TTC549 (cell line): ENCODE measurements around the gene LIMS1.
"Not testable (repeated sequence)": the region's sequence is repeated elsewhere in the genome, so short reads cannot be mapped to it uniquely, and the experiment has no call there.

Source experiments
- FAIRE-seq: peaks from 2 replicates; lab custom pipeline; 2012; peaks lifted over from hg19 to GRCh38; lab: Jason Lieb, UNC

The LIMS1 gene, protein sequence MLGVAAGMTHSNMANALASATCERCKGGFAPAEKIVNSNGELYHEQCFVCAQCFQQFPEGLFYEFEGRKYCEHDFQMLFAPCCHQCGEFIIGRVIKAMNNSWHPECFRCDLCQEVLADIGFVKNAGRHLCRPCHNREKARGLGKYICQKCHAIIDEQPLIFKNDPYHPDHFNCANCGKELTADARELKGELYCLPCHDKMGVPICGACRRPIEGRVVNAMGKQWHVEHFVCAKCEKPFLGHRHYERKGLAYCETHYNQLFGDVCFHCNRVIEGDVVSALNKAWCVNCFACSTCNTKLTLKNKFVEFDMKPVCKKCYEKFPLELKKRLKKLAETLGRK

DNA sequence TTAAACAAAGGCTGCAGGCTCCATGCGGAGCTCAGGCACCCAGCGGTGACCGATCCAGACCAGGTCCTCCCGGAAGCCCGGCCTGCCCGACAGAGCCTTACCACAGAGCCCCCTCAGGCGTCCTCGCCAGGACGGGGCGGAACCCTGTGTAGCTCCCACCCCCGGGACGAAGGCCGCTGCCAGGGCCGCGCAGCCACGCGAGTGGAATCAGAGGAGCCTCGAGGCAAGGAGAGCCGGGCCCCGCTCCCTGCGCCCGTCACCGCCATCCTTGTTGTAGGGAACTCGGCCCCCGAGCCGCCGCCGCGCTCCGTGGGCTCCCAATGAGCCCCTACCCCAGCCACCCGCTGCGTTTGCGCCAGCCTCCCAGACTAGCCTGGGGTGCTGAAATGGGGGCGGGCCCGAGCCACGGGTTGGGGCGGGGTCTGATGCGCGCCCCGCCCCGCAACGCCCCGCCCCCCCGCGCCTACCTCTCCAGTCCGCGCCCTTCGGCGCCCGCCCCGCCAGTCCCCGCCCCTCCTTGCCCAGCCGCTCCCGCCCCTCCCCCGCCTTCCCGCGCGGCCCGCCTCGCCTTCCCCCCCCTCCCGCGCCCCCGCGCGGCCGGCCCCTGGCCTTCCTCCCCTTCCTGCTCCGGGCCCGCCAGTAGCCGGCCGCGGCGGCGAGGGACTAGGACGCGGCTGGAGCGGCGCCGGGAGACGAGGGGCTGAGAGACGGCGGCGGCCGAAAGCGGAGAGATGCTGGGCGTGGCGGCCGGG is at the start of gene LIMS1:
Gene LIMS1 (plus strand): TSS at position 639 of the 752 bp plus-strand sequence. CDS start 93 bp downstream, at position 732.
- FAIRE-seq: no peak

DNA sequence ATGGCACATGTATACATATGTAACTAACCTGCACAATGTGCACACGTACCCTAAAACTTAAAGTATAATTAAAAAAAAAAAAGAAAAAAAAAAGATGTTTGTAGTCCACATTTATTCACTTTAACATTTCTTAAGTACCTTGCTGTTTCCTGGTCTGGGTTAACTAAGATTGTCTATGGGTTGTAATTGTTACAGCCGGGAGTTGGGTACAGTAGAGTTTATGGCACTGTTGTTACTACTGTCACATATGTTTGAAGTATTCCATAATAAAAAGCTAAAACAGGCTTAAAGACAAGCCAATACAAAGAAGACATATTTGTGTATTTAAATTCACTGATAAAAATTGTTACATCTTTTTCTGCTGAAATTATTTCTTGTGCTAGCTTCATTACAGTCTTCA is 49.0 kb upstream of the LIMS1 start:
- no peak for FAIRE-seq

DNA sequence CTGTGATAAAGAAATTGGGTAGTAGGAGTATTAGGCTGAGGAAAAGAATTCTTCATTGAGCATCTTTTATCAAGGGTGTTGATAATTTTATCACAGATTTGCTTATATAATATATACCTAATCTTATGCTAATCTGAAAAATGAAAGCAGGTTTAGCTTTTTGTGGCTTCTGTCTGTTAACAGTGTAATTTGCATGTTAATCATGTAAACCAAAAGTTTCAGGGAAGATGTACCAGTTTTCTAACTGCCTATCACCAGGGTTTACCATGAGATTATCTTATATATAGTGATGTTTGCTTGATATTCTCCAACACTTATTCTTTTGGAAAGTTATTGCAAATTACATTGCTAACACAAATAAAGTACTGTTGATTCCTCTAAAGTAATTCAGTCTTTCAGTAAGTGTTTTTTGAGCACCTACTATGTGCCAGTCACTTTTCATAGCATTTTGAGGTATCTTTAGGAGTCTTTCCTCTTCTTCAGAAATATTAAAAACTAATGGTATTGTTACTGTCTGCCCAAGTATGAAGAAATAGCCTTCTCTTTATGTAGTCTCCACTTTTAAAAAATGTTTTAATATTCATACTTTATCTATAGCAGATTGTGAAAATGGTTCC is 43.7 kb upstream of the LIMS1 start:
- no peak for FAIRE-seq

DNA sequence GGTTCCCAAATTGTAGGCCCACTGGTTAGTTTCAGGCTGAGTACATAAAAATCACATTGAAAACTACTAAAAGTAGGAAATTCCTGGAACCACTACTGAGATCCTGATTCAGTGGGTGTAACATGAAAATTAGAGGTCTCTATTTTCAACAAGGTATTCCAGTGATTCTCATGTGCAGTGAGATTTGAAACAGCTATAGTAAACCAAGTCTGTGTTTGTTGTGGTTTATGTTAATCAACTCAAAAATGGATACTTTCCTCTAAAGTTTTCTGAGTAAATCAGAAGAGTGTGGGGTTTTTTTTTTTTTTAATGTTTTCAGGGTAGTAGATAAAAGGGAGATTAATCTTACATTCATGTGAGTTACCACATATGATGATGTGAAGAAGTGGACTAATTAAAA is 42.4 kb upstream of the LIMS1 start:
- FAIRE-seq: no peak

DNA sequence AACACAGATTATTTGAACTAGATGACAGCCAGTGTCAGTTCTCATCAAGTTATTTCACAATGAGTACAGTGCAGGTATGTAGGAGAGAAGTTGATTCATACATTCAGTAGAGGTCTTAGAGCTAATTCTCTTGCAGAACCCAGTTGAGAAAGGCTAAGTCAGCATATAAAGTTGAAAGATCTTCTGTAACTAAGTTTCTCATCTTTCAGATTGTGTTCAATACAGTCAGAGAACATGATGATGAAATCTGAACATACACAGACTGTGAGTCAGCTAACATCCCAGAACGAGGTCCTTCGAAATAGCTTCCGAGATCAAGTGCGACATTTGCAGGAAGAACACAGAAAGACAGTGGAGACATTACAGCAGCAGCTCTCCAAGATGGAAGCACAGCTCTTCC is 41.9 kb upstream of the LIMS1 start:
- no peak for FAIRE-seq

DNA sequence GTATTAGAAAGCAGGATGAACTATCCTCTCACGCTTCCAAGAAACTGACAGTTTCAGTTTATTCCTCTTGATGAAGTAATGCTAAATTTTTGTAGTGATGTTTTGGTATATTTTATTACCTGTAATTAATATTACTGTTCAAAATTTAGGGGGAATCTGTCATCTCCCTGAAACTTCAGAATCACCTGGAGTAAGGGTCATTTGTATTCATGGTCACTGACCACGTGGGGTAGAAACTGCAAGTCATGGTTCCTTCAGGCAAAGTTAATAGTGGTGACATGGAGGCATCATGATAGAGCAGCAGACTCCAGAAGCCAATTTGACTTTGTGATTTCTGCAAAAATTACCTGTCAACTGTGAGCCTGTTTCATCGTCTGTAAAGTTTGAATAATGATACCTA is 38.1 kb upstream of the LIMS1 start:
- not testable (repeated sequence) for FAIRE-seq

DNA sequence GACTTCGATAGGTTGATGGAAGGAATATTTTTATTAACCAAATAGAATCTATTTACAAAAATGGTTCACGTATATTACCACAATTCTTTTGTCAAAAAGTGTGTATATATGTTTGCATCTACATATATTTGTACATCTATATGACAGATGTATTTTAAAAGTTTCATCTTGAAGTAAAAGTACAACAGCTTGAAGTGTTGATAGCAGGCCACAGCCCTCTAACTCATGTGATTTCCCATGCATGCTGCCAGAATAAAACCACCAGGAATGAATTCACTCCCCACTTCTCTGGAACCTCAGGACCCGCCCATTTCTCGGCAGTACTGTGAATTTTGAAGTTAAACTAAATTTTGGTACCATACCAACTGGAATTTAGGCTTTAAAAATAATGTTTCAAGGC is 26.6 kb upstream of the LIMS1 start:
- FAIRE-seq: not testable (repeated sequence)

DNA sequence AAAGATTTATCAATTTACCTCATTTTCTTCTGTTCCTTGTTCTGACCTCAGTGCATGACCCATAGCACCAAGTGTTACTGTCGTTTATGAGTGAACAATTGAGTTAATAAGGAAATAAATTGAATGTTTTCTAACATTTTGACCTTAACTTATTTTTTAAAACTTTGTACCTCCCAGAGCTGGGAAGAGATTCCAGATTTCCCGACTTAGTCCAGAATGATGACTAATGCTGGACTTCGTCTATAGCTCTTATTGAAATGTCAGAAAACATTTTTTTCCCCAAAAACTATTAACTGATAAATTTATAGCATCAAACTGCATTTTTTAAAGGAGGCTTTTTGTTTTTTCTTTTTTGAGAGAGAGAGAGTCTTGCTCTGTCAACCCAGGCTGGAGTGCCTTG is 21.8 kb upstream of the LIMS1 start:
- not testable (repeated sequence) for FAIRE-seq

DNA sequence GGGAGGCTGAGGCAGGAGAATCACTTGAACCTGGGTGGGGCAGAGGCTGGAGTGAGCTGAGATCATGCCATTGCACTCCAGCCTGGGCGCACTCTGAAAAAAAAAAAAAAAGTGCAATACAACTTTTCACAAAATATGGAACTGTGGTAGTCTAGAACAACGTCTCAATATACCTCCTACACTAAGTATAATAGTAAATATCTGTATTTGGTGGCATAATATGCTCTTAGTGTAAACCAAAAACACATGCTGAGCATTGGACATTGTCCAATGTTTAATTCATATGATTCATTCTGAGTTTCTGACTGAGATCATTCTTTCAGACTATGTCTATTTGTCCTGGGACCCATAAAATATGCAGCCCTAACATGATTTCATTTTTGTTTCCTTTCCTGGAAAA is 19.8 kb upstream of the LIMS1 start:
- FAIRE-seq: not testable (repeated sequence)

- FAIRE-seq: not testable (repeated sequence)
These were observed 9.6 kb upstream of the LIMS1 start for GRCh38 chr2:108524688-108525087.

- not testable (repeated sequence) for FAIRE-seq
These were observed 9.0 kb upstream of the LIMS1 start for GRCh38 chr2:108525258-108525657.

- no peak for FAIRE-seq
These were observed 2.6 kb upstream of the LIMS1 start for GRCh38 chr2:108531674-108532055.

DNA sequence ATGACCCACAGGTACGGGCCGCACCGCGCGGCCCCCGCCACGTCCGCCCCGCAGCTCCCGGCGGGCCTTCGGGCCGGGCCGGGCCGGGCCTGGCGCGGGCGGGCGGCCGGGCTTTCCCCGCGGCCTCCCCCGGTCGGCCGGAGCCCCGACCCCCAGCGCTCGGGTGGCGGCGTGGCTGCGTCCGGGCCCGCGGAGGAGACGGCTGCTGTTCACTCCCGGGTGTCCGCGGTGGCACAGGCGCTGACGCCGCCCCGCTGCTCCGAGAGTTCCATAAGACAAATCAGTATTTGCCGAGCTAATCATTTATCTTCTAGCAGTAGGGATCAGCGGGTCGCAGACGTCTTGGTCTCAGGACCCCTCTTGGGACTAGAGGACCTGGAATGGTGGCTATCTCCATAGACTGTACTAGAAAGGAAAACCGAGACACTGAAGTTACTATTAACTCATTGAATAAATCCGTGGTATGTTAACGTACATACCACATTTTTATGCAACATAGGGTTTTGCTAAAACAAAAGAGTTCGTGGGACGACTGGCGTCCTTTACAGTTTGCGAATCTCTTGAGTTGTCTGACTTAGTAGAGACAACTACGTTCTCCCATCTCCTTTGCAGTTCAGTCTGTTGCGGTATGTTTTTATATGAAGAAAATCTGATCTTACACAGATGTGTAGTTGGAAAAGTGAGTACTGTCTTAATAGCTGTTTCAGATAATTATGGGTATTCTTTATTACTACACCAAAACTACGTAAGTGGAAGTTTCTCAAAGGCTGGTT is 500 bp downstream of the LIMS1 start:
- no peak for FAIRE-seq

- no peak for FAIRE-seq
These were observed 1.0 kb downstream of the LIMS1 start for GRCh38 chr2:108535357-108535631.

DNA sequence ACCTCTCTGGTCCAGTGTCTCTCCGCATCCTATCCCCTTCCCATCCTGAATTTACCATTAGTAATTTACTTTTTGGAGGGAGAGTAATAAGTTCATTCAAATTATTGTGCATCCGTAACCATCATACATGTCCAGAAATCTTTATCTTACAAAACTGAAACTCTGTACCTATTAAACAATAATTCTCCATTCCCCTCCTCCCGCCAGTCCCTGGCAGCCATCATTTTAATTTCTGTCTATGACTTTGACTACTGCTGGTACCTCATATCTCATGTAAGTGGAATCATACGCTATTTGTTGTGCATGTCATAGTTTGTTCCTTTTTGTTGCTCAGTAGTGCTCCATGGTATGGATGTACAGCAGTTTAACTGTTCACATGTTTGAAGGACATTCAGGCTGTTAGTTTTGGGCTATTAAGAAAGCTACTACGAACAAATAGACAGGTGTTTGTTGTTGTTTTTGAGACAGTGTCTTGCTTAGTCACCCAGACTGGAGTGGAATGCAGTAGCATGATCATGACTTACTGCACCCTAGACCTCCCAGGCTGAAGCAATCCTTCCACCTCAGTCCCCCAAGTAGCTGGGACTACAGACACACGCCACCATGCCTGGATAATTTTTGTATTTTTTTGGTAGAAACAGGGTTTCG is 2.0 kb downstream of the LIMS1 start:
- FAIRE-seq: no peak

GRCh38 chr2:108536911-108537310 is 2.6 kb downstream of the LIMS1 start:
- no peak for FAIRE-seq

- FAIRE-seq: no peak
These were observed 3.8 kb downstream of the LIMS1 start for GRCh38 chr2:108538000-108538625.

DNA sequence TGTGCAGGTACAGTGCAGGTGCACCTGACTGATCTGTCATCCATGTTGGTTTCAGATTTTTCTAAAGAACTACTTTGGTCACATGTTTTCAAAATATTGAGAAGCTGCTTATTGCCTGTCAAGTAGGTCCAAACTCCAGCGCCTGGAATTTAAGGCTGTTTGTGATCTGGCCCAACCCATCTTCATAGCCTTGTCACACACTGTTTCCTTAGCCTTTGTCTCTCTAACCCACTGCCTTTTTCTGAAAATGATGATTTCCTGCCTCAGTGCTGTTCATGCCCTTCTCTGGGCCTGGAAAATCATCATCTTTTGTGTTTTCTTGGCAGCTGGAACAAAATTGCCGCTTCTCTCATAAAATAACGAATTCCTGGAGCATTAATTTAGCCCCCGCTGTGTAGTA is 7.2 kb downstream of the LIMS1 start:
- no peak for FAIRE-seq

DNA sequence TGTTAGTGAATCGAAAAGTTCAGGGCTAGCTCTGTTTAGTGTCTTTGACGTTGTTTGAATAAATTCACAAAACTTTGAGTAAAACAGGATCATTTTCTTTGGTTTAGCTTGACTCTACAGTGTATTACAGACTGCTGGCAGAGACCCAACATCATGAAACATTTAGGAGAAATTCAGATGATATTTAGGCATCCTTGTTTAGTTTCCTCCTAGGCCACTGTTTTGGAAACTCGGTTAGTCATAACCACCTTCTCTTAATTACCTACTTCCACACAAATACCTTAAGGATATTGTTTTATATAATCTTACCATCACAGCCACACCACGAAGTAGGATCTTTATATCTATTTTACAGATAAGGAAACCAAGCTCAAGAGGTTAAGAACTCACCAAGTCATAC is 7.8 kb downstream of the LIMS1 start:
- FAIRE-seq: no peak

DNA sequence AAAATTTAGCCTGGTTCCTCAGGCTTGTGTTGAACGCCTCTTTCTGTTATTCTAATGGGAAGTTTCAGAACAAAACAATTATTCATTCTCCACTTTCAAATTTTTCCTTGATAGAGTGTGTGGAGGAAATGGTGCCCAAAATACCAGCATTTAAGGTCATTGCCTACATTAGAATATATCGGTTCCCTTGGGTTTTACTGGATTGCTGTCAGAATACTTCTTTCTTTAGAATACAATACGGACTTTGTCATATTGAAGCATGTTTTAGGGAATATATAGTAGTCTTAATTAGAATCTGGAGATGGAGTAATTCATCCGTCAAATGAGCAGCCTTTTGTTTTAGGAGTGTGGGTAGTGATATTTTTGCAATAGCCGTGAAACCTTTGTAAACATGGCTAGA is 13.3 kb downstream of the LIMS1 start:
- no peak for FAIRE-seq

DNA sequence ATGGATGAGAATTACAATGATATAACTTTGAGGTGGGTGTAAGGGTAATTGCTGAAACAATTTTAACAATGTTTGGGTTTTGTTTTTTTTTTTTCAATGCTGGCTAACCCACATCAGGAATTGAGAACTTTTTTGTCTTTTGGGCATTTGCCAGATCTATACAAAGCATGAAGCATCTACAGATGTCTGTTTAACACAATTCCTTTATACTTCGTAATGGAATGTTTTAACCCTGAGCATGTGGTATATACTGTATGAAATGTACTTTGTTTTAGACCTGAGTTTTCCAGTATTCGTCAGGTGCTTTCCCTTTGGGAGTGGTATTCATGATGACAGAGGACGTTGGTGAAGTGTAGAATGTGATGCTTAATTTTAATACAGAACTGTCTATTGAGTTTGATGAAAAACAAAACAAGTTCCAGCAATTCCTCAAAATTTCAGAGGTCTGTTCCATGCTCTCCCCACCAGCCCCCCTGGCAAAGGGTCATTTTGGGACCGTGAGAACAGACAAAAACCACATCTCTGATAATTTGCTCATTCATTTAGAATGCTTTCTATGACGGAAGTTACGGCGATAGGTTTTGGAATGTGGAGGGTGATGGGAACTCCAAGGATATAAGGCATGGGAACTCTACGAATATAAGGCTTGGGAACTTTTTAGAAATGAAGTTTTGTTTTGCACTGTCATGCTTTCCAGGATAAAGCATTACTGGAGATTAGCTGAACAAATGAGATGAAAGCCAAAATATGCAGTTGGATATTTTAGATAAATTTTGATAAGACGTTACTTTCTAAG is 14.1 kb downstream of the LIMS1 start:
- no peak for FAIRE-seq
